ENCODE measurements around the gene LTBP1.

LTBP1 gene

GRCh38 chr2:33122726-33123125 lies 176.0 kb downstream of the LTBP1 start:
- DNase-seq: no peak

- no peak for DNase-seq
Observed at GRCh38 chr2:33123216-33123615, 176.5 kb downstream of the LTBP1 start.

- no peak for DNase-seq
Observed at GRCh38 chr2:33126552-33126951, 179.8 kb downstream of the LTBP1 start.

GRCh38 chr2:33126958-33127357 lies 180.2 kb downstream of the LTBP1 start:
- no peak for DNase-seq

GRCh38 chr2:33129263-33130053 lies 182.7 kb downstream of the LTBP1 start:
- DNase-seq: no peak

- no peak for DNase-seq
Observed at GRCh38 chr2:33130054-33130447, 183.3 kb downstream of the LTBP1 start.

GRCh38 chr2:33130544-33130943 lies 183.8 kb downstream of the LTBP1 start:
- no peak for DNase-seq

- no peak for DNase-seq
Observed at GRCh38 chr2:33131111-33131510, 184.4 kb downstream of the LTBP1 start.

GRCh38 chr2:33131749-33132148 lies 185.0 kb downstream of the LTBP1 start:
- no peak for DNase-seq

- peak; percentile 2 for DNase-seq
Observed at GRCh38 chr2:33133454-33133952, 186.8 kb downstream of the LTBP1 start.

GRCh38 chr2:33134086-33134771 lies 187.5 kb downstream of the LTBP1 start:
- peak; percentile 76 for DNase-seq

- peak; percentile 37 for DNase-seq
Observed at GRCh38 chr2:33134791-33135560, 188.2 kb downstream of the LTBP1 start.

GRCh38 chr2:33135645-33136044 lies 188.9 kb downstream of the LTBP1 start:
- DNase-seq: no peak

GRCh38 chr2:33136056-33136455 lies 189.3 kb downstream of the LTBP1 start:
- peak; percentile 5 for DNase-seq

GRCh38 chr2:33136566-33136965 lies 189.8 kb downstream of the LTBP1 start:
- no peak for DNase-seq

- DNase-seq: no peak
Observed at GRCh38 chr2:33137331-33137730, 190.6 kb downstream of the LTBP1 start.

GRCh38 chr2:33139949-33140348 lies 193.2 kb downstream of the LTBP1 start:
- no peak for DNase-seq

- no peak for DNase-seq
Observed at GRCh38 chr2:33141476-33141875, 194.7 kb downstream of the LTBP1 start.

GRCh38 chr2:33142810-33143209 lies 196.1 kb downstream of the LTBP1 start:
- DNase-seq: no peak

- no peak for DNase-seq
Observed at GRCh38 chr2:33144243-33144642, 197.5 kb downstream of the LTBP1 start.

- no peak for DNase-seq
Observed at GRCh38 chr2:33145459-33145858, 198.7 kb downstream of the LTBP1 start.

- DNase-seq: no peak
Observed at GRCh38 chr2:33146102-33146501, 199.3 kb downstream of the LTBP1 start.

GRCh38 chr2:33153008-33153407 lies 206.3 kb downstream of the LTBP1 start:
- DNase-seq: no peak

Measured in NCI-H1092 (cell line).